Body of pancreas (tissue), 4 donors: ENCODE data around the gene ICAM5. TPM values are rescaled to one million over a fixed set of nuclear protein-coding genes. Genes with fewer than 3 reads are reported as not detected.

Experiments
- ATAC-seq: fragments of 150-250 bp; one replicate; pipeline ENCODE4 v1.9.1; 2016
- DNase-seq, 4 donors: peaks; one replicate each; pipeline ENCODE4 v3.0.0-alpha.2; 2019
- H3K27ac ChIP-seq, 4 donors: fragments of 200-600 bp; sonication (generic); 1 replicate in 3 of 4; 2 replicates in 1 of 4; pipeline versions ENCODE4 v1.5.1 to v1.6.1; 2016 to 2019; ENCODE audit warnings: mild to moderate bottlenecking in 1 of 4, mixed read lengths in 1 of 4, moderate library complexity in 1 of 4
- H3K27me3 ChIP-seq, 2 donors: fragments of 200-600 bp; sonication (generic); one replicate each; pipeline ENCODE4 v1.6.0; 2016; ENCODE audit warnings: mild to moderate bottlenecking in 1 of 2
- H3K36me3 ChIP-seq, 2 donors: fragments of 200-600 bp; sonication (generic); replicated peaks in 1 of 2; 2 replicates each; pipeline ENCODE4 v1.5.1; 2016; ENCODE audit warnings: low read depth in 2 of 2; ENCODE audit not compliant: insufficient read depth in 1 of 2
- H3K4me1 ChIP-seq: fragments of 200-600 bp; sonication (generic); one replicate; pipeline ENCODE4 v1.6.0; 2016
- H3K4me3 ChIP-seq, 2 donors: fragments of 200-600 bp; sonication (generic); 1 replicate in 1 of 2; 2 replicates in 1 of 2; pipeline ENCODE4 v1.5.1; 2016 to 2019
- H3K9me3 ChIP-seq, 3 donors: fragments of 200-600 bp; sonication (generic); 1 replicate in 2 of 3; 2 replicates in 1 of 3; pipeline ENCODE4 v1.5.1; 2016
- CTCF ChIP-seq, 7 experiments: fragments of 450-650 bp in 4 of 7; fragments of 200-600 bp in 3 of 7; sonication (generic) in 3 of 7; IDR thresholded peaks; one replicate each; pipeline ENCODE4 v1.5.1; 2016 to 2019; ENCODE audit warnings: antibody characterized with exemption in 7 of 7
- POLR2A ChIP-seq, 3 donors: fragments of 450-650 bp; IDR thresholded peaks; one replicate each; pipeline ENCODE4 v1.6.1; 2016; ENCODE audit warnings: antibody characterized with exemption in 3 of 3, mild to moderate bottlenecking in 2 of 3
- WGBS, 2 donors: methylation state at CpG; one replicate each; pipeline ENCODE4 v1.1.5; 2017; 5-methylcytosine and 5-hydroxymethylcytosine counted together
- intact Hi-C: fragments of 100-400 bp; cut with DNase I; formaldehyde crosslinking; loops from one replicate; pipeline ENCODE4 v1.15.1; 2023
- small RNA-seq: library from RNA; depleted of rRNA; stranded (forward); fragments of <200 nt; gene quantifications from one replicate; pipeline ENCODE3, GENCODE V24; 2016
- total RNA-seq, 2 donors: library from RNA; depleted of rRNA; stranded (reverse); fragments of >200 nt; gene quantifications; one replicate each; pipeline ENCODE4 v1.1.0, GENCODE V29; 2016

Gene ICAM5
- total RNA-seq, 2 donors from 2014 or later: 0.33 TPM; not detected in 1

GRCh38 chr19:10343495-10343894, 53.7 kb downstream of the ICAM5 start:
- WGBS, 2 donors: 43 to 56% methylated on average over 2 of the region's 2 CpGs
- ATAC-seq: no peak
- no peaks in the 10 kb centered on the region for H3K9me3 ChIP-seq
- H3K27ac ChIP-seq: no peak overlapping the region
- no peak for DNase-seq
- H3K36me3 ChIP-seq: no peaks in the 10 kb centered on the region
- H3K27me3 ChIP-seq: no peaks in the 10 kb centered on the region
- H3K4me3 ChIP-seq: no peak overlapping the region
- TF ChIP-seq POLR2A (IDR thresholded peaks at IDR 0.05) (no peak), CTCF (IDR thresholded peaks at IDR 0.05) (no peak)
- H3K4me1 ChIP-seq: no peaks in the 10 kb centered on the region
- intact Hi-C loops: no loop called here

- intact Hi-C loops: no loop called here
- no peak for ATAC-seq
- TF ChIP-seq CTCF (IDR thresholded peaks at IDR 0.05): no peak
- TF ChIP-seq POLR2A (IDR thresholded peaks at IDR 0.05): no peak
These were observed 55.0 kb downstream of the ICAM5 start for GRCh38 chr19:10344780-10345179.

More at GRCh38 chr19:10344780-10345179, 55.0 kb downstream of the ICAM5 start:
- Histone ChIP-seq H3K36me3 (no peaks in the 10 kb centered on the region), H3K9me3 (no peaks in the 10 kb centered on the region), H3K27ac (no peak overlapping the region), H3K4me1 (no peaks in the 10 kb centered on the region), H3K4me3 (no peak overlapping the region), H3K27me3 (no peaks in the 10 kb centered on the region)
- DNase-seq: no peak
- WGBS, 2 donors: 82 to 86% methylated on average over 10 of the region's 10 CpGs

Small RNA genes lying within 50 kb of the gene (small RNA-seq; reads per million reads assigned to genes)
- not detected for gene AC011511.1
- not detected for gene AC011511.4

Other genes starting within 250 kb of the ICAM5 start
- 10 to 100 TPM; 19.1 to 21.0 TPM for gene SHFL, start 203.6 kb upstream of the ICAM5 start, total RNA-seq
- gene ANGPTL6, start 187.3 kb upstream of the ICAM5 start, total RNA-seq: not detected
- 10 to 100 TPM; 11.5 to 14.0 TPM for gene PPAN, start 183.6 kb upstream of the ICAM5 start, total RNA-seq
- 1 to 10 TPM; 2.9 to 3.6 TPM for gene P2RY11, start 178.3 kb upstream of the ICAM5 start, total RNA-seq
- gene EIF3G, start 170.1 kb upstream of the ICAM5 start, total RNA-seq: 100 to 1,000 TPM; 192 to 209 TPM
- gene DNMT1, start 95.0 kb upstream of the ICAM5 start, total RNA-seq: 10 to 100 TPM; 17.9 to 36.6 TPM
- 1 to 10 TPM; 2.6 to 3.6 TPM for gene S1PR2, start 58.6 kb upstream of the ICAM5 start, total RNA-seq
- gene MRPL4, start 37.7 kb upstream of the ICAM5 start, total RNA-seq: 10 to 100 TPM; 17.9 to 18.1 TPM
- gene ICAM1, start 18.8 kb upstream of the ICAM5 start, total RNA-seq: 10 to 100 TPM in 1 of 2 donors, 1 to 10 TPM in 1; 7.3 to 68.9 TPM
- gene ICAM4, start 3.0 kb upstream of the ICAM5 start, total RNA-seq: under 1 TPM in 1 of 2 donors, not detected in 1; 0.26 TPM
- gene ZGLP1, start 19.9 kb downstream of the ICAM5 start, total RNA-seq: 1 to 10 TPM; 2.3 to 4.6 TPM
- gene FDX2, start 26.1 kb downstream of the ICAM5 start, total RNA-seq: 10 to 100 TPM; 11.2 to 16.8 TPM
- 10 to 100 TPM in 1 of 2 donors, 1 to 10 TPM in 1; 9.9 to 30.7 TPM for gene RAVER1, start 43.6 kb downstream of the ICAM5 start, total RNA-seq
- 1 to 10 TPM; 2.1 to 5.9 TPM for gene ICAM3, start 49.7 kb downstream of the ICAM5 start, total RNA-seq
- gene TYK2, start 90.6 kb downstream of the ICAM5 start, total RNA-seq: 100 to 1,000 TPM in 1 of 2 donors, 10 to 100 TPM in 1; 72.4 to 168 TPM
- gene CDC37, start 113.6 kb downstream of the ICAM5 start, total RNA-seq: 100 to 1,000 TPM in 1 of 2 donors, 10 to 100 TPM in 1; 89.7 to 122 TPM
- 10 to 100 TPM in 1 of 2 donors, 1 to 10 TPM in 1; 8.8 to 17.1 TPM for gene PDE4A, start 130.6 kb downstream of the ICAM5 start, total RNA-seq
- 10 to 100 TPM; 30.9 to 37.6 TPM for gene KEAP1, start 213.4 kb downstream of the ICAM5 start, total RNA-seq
- gene S1PR5, start 227.5 kb downstream of the ICAM5 start, total RNA-seq: 1 to 10 TPM; 1.0 to 1.6 TPM